Epithelial cell of esophagus (primary cell): ENCODE measurements around the gene KRT84.

Experiments
- DNase-seq: peaks from one replicate; pipeline ENCODE4 v3.0.0; 2010; ENCODE audit warnings: low read depth
- H3K4me3 ChIP-seq: 2 replicates; pipeline ENCODE4 v1.5.1; 2011; ENCODE audit warnings: mild to moderate bottlenecking, low read length, control low read depth
- CTCF ChIP-seq: IDR thresholded peaks from 2 replicates; pipeline ENCODE4 v1.5.1; 2011; ENCODE audit warnings: low read depth, mild to moderate bottlenecking, low read length, control low read depth, inconsistent platforms; ENCODE audit not compliant: insufficient read depth; ENCODE audit errors: missing control alignments

The KRT84 gene

GRCh38 chr12:52378091-52378490 is 7.4 kb downstream of the KRT84 start:
- H3K4me3 ChIP-seq: no peak overlapping the region
- DNase-seq: no peak

GRCh38 chr12:52377266-52377665 is 8.2 kb downstream of the KRT84 start:
- no peak for DNase-seq
- no peak for TF ChIP-seq CTCF
- no peak overlapping the region for H3K4me3 ChIP-seq

More at GRCh38 chr12:52378091-52378490, 7.4 kb downstream of the KRT84 start:
- no peak for TF ChIP-seq CTCF

GRCh38 chr12:52372216-52373154 is 13.0 kb downstream of the KRT84 start:
- H3K4me3 ChIP-seq: no peak overlapping the region
- peak; percentile 97 for TF ChIP-seq CTCF
- peak; percentile 93 for DNase-seq

- no peak for TF ChIP-seq CTCF
- DNase-seq: no peak
- no peak overlapping the region for H3K4me3 ChIP-seq
Measured at GRCh38 chr12:52371716-52372115, 13.7 kb downstream of the KRT84 start.

- no peak overlapping the region for H3K4me3 ChIP-seq
- DNase-seq: no peak
- no peak for TF ChIP-seq CTCF
Measured at GRCh38 chr12:52370926-52371608, 14.4 kb downstream of the KRT84 start.

GRCh38 chr12:52369809-52370208 is 15.6 kb downstream of the KRT84 start:
- TF ChIP-seq CTCF: no peak
- no peak for DNase-seq
- no peak overlapping the region for H3K4me3 ChIP-seq

GRCh38 chr12:52369211-52369610 is 16.2 kb downstream of the KRT84 start:
- H3K4me3 ChIP-seq: no peak overlapping the region
- no peak for TF ChIP-seq CTCF
- DNase-seq: no peak
